HG03103 (cell line): ENCODE results near the gene TPO.
"Not testable (repeated sequence)": the region's sequence is repeated elsewhere in the genome, so short reads cannot be mapped to it uniquely, and the experiment has no call there.

ENCODE experiments used
- ATAC-seq: cut with Tn5 transposase; IDR thresholded peaks from one replicate; pipeline ENCODE4 v1.9.1; 2021; ENCODE audit warnings: low read depth; ENCODE audit not compliant: unreplicated experiment

TPO gene

GRCh38 chr2:1498176-1498575, 84.9 kb downstream of the TPO start:
- ATAC-seq, result no peak

GRCh38 chr2:1499033-1499795, 86.0 kb downstream of the TPO start:
- no peak for ATAC-seq

GRCh38 chr2:1501038-1501851, 88.0 kb downstream of the TPO start:
- no peak for ATAC-seq

- ATAC-seq, result no peak
These were observed 88.7 kb downstream of the TPO start for GRCh38 chr2:1501991-1502390.

- ATAC-seq, result no peak
These were observed 89.6 kb downstream of the TPO start for GRCh38 chr2:1502891-1503304.

- ATAC-seq, result no peak
These were observed 90.4 kb downstream of the TPO start for GRCh38 chr2:1503471-1504310.

GRCh38 chr2:1504311-1504750, 91.1 kb downstream of the TPO start:
- no peak for ATAC-seq

- no peak for ATAC-seq
These were observed 91.8 kb downstream of the TPO start for GRCh38 chr2:1505031-1505441.

GRCh38 chr2:1509271-1510065, 96.2 kb downstream of the TPO start:
- no peak for ATAC-seq

- no peak for ATAC-seq
These were observed 96.9 kb downstream of the TPO start for GRCh38 chr2:1510176-1510575.

GRCh38 chr2:1511455-1511854, 98.2 kb downstream of the TPO start:
- no peak for ATAC-seq

GRCh38 chr2:1512321-1513289, 99.3 kb downstream of the TPO start:
- no peak for ATAC-seq

GRCh38 chr2:1514391-1515072, 101.3 kb downstream of the TPO start:
- ATAC-seq, result no peak

GRCh38 chr2:1515073-1515430, 101.8 kb downstream of the TPO start:
- ATAC-seq, result no peak

GRCh38 chr2:1515986-1516797, 102.9 kb downstream of the TPO start:
- ATAC-seq, result no peak

GRCh38 chr2:1516798-1517060, 103.5 kb downstream of the TPO start:
- no peak for ATAC-seq

- ATAC-seq, result not testable (repeated sequence)
These were observed 104.0 kb downstream of the TPO start for GRCh38 chr2:1517291-1517690.

GRCh38 chr2:1517786-1518185, 104.5 kb downstream of the TPO start:
- no peak for ATAC-seq
